HUES64 (cell line): Measurements from ENCODE around the gene ADAM12.
"Not testable (repeated sequence)": the region's sequence is repeated elsewhere in the genome, so short reads cannot be mapped to it uniquely, and the experiment has no call there.

Source experiments
- H3K27ac ChIP-seq: 2 replicates; pipeline ENCODE4 v1.7.0; 2013; ENCODE audit warnings: low read depth, low read length, inconsistent platforms
- H3K27me3 ChIP-seq: 2 replicates; pipeline ENCODE4 v1.6.1; 2013; ENCODE audit warnings: mild to moderate bottlenecking, low read length; ENCODE audit not compliant: insufficient read depth
- H3K36me3 ChIP-seq: 2 replicates; pipeline ENCODE4 v1.6.1; 2013; ENCODE audit warnings: mild to moderate bottlenecking, low read length; ENCODE audit not compliant: insufficient read depth
- H3K4me1 ChIP-seq: 2 replicates; pipeline ENCODE4 v1.6.1; 2013; ENCODE audit warnings: mild to moderate bottlenecking, low read length, moderate library complexity; ENCODE audit not compliant: insufficient read depth
- H3K4me3 ChIP-seq: 2 replicates; pipeline ENCODE4 v1.5.1; 2013; ENCODE audit warnings: mild to moderate bottlenecking, low read length, moderate library complexity
- H3K9ac ChIP-seq: 2 replicates; pipeline ENCODE4 v1.6.1; 2013; ENCODE audit warnings: mild to moderate bottlenecking, low read depth, low read length
- H3K9me3 ChIP-seq: 2 replicates; pipeline ENCODE4 v1.6.1; 2013; ENCODE audit warnings: low read depth, low read length; ENCODE audit not compliant: insufficient read depth
- WGBS: fragments of 150-250, 120-280 bp; methylation state at CpG from one replicate; pipeline ENCODE4 v1.1.7; 2013; ENCODE audit warnings: missing lambda C conversion rate; 5-methylcytosine and 5-hydroxymethylcytosine counted together

ADAM12 gene

GRCh38 chr10:126343496-126343895 lies 44.8 kb downstream of the ADAM12 start:
- not testable (repeated sequence) for H3K4me1 ChIP-seq, H3K9me3 ChIP-seq, H3K27me3 ChIP-seq, H3K4me3 ChIP-seq, H3K36me3 ChIP-seq, H3K9ac ChIP-seq, H3K27ac ChIP-seq
- 89% methylated on average over 1 of the region's 2 CpGs for WGBS

GRCh38 chr10:126342680-126343079 lies 45.6 kb downstream of the ADAM12 start:
- no peaks in the 10 kb centered on the region for H3K9me3 ChIP-seq
- H3K4me1 ChIP-seq = no peaks in the 10 kb centered on the region
- H3K4me3 ChIP-seq = no peak overlapping the region
- 86% methylated on average over 4 of the region's 5 CpGs for WGBS
- H3K36me3 ChIP-seq = no peaks in the 10 kb centered on the region
- no peaks in the 10 kb centered on the region for H3K27me3 ChIP-seq
- no peak overlapping the region for H3K9ac ChIP-seq
- H3K27ac ChIP-seq = no peak overlapping the region

- Histone ChIP-seq H3K9me3 (no peaks in the 10 kb centered on the region), H3K27ac (no peak overlapping the region), H3K4me3 (no peak overlapping the region), H3K9ac (no peak overlapping the region), H3K4me1 (no peaks in the 10 kb centered on the region), H3K36me3 (no peaks in the 10 kb centered on the region), H3K27me3 (no peaks in the 10 kb centered on the region)
- WGBS = 73% methylated on average over 1 of the region's 2 CpGs
These were observed 46.8 kb downstream of the ADAM12 start for GRCh38 chr10:126341491-126341890.

- Histone ChIP-seq H3K36me3 (no peaks in the 10 kb centered on the region), H3K9me3 (no peaks in the 10 kb centered on the region), H3K27me3 (no peaks in the 10 kb centered on the region), H3K4me3 (no peak overlapping the region), H3K4me1 (no peaks in the 10 kb centered on the region), H3K27ac (no peak overlapping the region), H3K9ac (no peak overlapping the region)
- WGBS = 96% methylated on average over 1 of the region's 1 CpG
These were observed 50.9 kb downstream of the ADAM12 start for GRCh38 chr10:126337251-126337810.

GRCh38 chr10:126336801-126337200 lies 51.5 kb downstream of the ADAM12 start:
- Histone ChIP-seq H3K9me3 (no peaks in the 10 kb centered on the region), H3K27me3 (no peaks in the 10 kb centered on the region), H3K36me3 (no peaks in the 10 kb centered on the region), H3K9ac (no peak overlapping the region), H3K4me3 (no peak overlapping the region), H3K4me1 (no peaks in the 10 kb centered on the region), H3K27ac (no peak overlapping the region)
- 93% methylated on average over 9 of the region's 9 CpGs for WGBS

GRCh38 chr10:126334272-126334671 lies 54.0 kb downstream of the ADAM12 start:
- no peak overlapping the region for H3K4me3 ChIP-seq
- no peaks in the 10 kb centered on the region for H3K4me1 ChIP-seq
- H3K27me3 ChIP-seq = no peaks in the 10 kb centered on the region
- H3K36me3 ChIP-seq = no peaks in the 10 kb centered on the region
- H3K9ac ChIP-seq = no peak overlapping the region
- no peak overlapping the region for H3K27ac ChIP-seq
- 96% methylated on average over 2 of the region's 2 CpGs for WGBS
- H3K9me3 ChIP-seq = no peaks in the 10 kb centered on the region

- Histone ChIP-seq H3K9me3 (no peaks in the 10 kb centered on the region), H3K4me3 (no peak overlapping the region), H3K27me3 (no peaks in the 10 kb centered on the region), H3K36me3 (no peaks in the 10 kb centered on the region), H3K9ac (no peak overlapping the region), H3K4me1 (no peaks in the 10 kb centered on the region), H3K27ac (no peak overlapping the region)
- 93% methylated on average over 14 of the region's 14 CpGs for WGBS
These were observed 55.7 kb downstream of the ADAM12 start for GRCh38 chr10:126332576-126332975.

- 96% methylated on average over 3 of the region's 3 CpGs for WGBS
- no peaks in the 10 kb centered on the region for H3K4me1 ChIP-seq
- no peak overlapping the region for H3K4me3 ChIP-seq
- no peaks in the 10 kb centered on the region for H3K27me3 ChIP-seq
- no peak overlapping the region for H3K9ac ChIP-seq
- H3K36me3 ChIP-seq = no peaks in the 10 kb centered on the region
- H3K27ac ChIP-seq = no peak overlapping the region
- no peaks in the 10 kb centered on the region for H3K9me3 ChIP-seq
These were observed 57.2 kb downstream of the ADAM12 start for GRCh38 chr10:126331101-126331500.

GRCh38 chr10:126324826-126325225 lies 63.5 kb downstream of the ADAM12 start:
- H3K4me3 ChIP-seq = no peak overlapping the region
- no peak overlapping the region for H3K9ac ChIP-seq
- H3K27ac ChIP-seq = no peak overlapping the region
- WGBS = 94% methylated on average over 6 of the region's 6 CpGs
- H3K27me3 ChIP-seq = no peaks in the 10 kb centered on the region
- H3K36me3 ChIP-seq = no peaks in the 10 kb centered on the region
- H3K4me1 ChIP-seq = no peaks in the 10 kb centered on the region; the same call in 1 of the 2 replicates
- H3K9me3 ChIP-seq = no peaks in the 10 kb centered on the region

GRCh38 chr10:126321440-126321839 lies 66.8 kb downstream of the ADAM12 start:
- Histone ChIP-seq H3K9me3 (no peaks in the 10 kb centered on the region), H3K27me3 (no peaks in the 10 kb centered on the region), H3K27ac (no peak overlapping the region), H3K36me3 (no peaks in the 10 kb centered on the region), H3K9ac (no peak overlapping the region), H3K4me3 (no peak overlapping the region), H3K4me1 (no peaks in the 10 kb centered on the region; the same call in 1 of the 2 replicates)
- 78% methylated on average over 5 of the region's 5 CpGs for WGBS

GRCh38 chr10:126317751-126318150 lies 70.5 kb downstream of the ADAM12 start:
- Histone ChIP-seq H3K36me3 (no peaks in the 10 kb centered on the region), H3K27me3 (no peaks in the 10 kb centered on the region)
- 54% methylated on average over 2 of the region's 3 CpGs for WGBS

More at GRCh38 chr10:126317751-126318150, 70.5 kb downstream of the ADAM12 start:
- H3K9ac ChIP-seq = no peak overlapping the region
- H3K4me3 ChIP-seq = no peak overlapping the region
- no peaks in the 10 kb centered on the region for H3K4me1 ChIP-seq
- H3K9me3 ChIP-seq = no peaks in the 10 kb centered on the region
- H3K27ac ChIP-seq = no peak overlapping the region
